Epithelial cell of esophagus (primary cell): ENCODE measurements around the gene DPYD.
A peak's percentile ranks its signal among the peaks of the same experiment; 100 is the strongest.
"Not testable (repeated sequence)": the region's sequence is repeated elsewhere in the genome, so short reads cannot be mapped to it uniquely, and the experiment has no call there.

Source experiments
- DNase-seq: peaks from one replicate; pipeline ENCODE4 v3.0.0; 2010; ENCODE audit warnings: low read depth
- H3K4me3 ChIP-seq: 2 replicates; pipeline ENCODE4 v1.5.1; 2011; ENCODE audit warnings: mild to moderate bottlenecking, low read length, control low read depth
- CTCF ChIP-seq: IDR thresholded peaks from 2 replicates; pipeline ENCODE4 v1.5.1; 2011; ENCODE audit warnings: low read depth, mild to moderate bottlenecking, low read length, control low read depth, inconsistent platforms; ENCODE audit not compliant: insufficient read depth; ENCODE audit errors: missing control alignments

Gene DPYD

DNA sequence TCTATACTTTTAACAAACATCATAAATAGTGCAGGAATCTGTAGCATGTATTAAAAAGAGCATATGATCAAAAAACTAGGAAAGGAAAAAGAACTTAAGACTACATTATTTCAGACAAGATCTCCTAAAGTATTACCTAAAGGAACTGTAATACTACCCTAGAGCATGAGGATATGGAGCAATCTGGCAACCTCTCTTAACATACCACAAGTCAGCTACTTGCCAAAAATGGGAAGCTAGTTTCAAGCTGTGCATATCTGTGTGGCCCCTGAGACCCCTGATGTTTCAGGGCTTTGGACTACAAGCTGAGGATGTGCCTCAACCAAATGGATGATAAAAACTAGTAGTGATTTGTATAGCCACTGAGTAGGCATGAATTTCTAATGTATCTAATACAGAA lies 673.6 kb downstream of the DPYD start:
- DNase-seq: no peak
- no peak for TF ChIP-seq CTCF

GRCh38 chr1:97245682-97246081 lies 675.2 kb downstream of the DPYD start:
- no peak overlapping the region for H3K4me3 ChIP-seq
- DNase-seq: no peak
- no peak for TF ChIP-seq CTCF

More for the DNA sequence above, 673.6 kb downstream of the DPYD start:
- no peak overlapping the region for H3K4me3 ChIP-seq

DNA sequence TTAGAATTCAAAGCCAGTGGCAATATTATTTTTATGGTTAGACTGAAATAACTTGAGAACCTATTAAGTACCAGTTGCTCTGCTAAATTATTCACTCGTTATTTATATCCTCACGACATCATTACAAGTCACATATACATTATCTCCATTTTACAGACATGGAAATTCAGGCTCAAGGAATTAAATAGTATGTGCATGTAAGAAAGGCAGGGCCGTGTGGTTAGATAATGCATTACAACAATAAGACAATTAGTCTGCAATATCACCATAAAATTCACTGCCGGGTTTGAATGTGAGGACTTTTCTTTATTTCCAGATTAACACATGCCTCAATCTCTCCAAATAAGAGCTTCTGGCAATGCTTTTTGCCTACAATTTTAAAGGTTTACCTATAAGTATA lies 675.8 kb downstream of the DPYD start:
- TF ChIP-seq CTCF: no peak
- no peak overlapping the region for H3K4me3 ChIP-seq
- no peak for DNase-seq

GRCh38 chr1:97243973-97244560 lies 676.8 kb downstream of the DPYD start:
- DNase-seq: peak; percentile 47
- H3K4me3 ChIP-seq: no peak overlapping the region
- TF ChIP-seq CTCF: peak; percentile 35

DNA sequence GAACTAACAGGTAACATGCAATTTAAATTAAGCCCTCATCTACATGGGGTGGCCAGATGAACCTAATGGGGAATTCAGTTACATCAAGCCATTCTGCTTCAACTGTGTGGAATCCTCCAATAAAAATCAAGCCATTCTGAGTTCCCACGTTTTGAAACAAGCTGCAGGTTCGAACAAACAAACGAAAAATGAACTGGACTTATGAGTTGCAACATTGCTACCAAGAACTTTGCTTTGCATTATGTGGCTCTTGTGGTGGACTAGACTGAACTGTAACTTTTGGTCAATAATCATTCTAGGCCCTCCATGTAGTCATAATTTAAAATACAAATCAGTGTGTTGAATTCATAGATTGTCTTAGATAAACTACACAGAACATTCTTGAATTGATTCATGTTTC lies 682.0 kb downstream of the DPYD start:
- no peak for TF ChIP-seq CTCF
- no peak for DNase-seq
- H3K4me3 ChIP-seq: no peak overlapping the region

- H3K4me3 ChIP-seq, DNase-seq: not testable (repeated sequence)
These were observed 689.5 kb downstream of the DPYD start for GRCh38 chr1:97231354-97231753.

GRCh38 chr1:97212671-97213070 lies 708.2 kb downstream of the DPYD start:
- H3K4me3 ChIP-seq: no peak overlapping the region
- TF ChIP-seq CTCF: no peak
- DNase-seq: peak; percentile 65
